ENCODE results near the gene RPS6KA4. TPM values are rescaled to one million over a fixed set of nuclear protein-coding genes. Genes with fewer than 3 reads are reported as not detected.

The RPS6KA4 gene
- total RNA-seq, 2 experiments from 2014 or later = 13.4 to 16.7 TPM

DNA sequence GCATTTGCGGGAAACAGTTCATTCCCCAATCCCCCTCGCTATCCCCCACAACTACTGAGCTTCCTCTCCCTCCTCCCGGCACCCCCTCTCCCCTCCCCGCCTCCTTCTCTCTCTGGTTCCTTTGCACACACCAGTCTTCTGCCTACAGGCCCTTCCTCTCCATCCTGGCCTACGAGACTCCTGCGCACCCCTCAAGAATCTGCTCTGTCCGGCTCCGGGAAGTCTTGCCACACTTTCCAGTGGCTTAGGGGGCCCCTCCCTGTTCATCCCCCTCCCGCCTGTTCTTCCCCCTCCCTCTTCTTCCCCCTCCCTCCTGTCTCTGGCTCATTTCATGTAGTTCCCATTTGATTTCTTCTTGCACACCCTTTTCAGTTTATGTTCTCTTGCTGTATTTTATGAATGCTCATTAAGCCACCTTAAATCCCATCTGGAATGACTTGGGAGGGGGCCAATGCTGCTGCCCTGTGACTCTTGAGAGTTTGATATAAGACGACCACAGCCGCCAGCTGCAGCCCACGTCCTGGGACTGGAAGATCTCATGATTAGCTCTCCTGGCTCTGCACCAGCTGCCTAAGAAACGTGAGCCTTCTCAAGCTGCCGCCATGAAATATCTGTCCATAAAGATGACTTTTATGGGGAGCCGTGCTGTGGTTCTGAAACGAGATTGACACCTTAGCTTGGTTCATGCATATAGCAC, 50.9 kb downstream of the RPS6KA4 start:
- intact Hi-C loops (cut with micrococcal nuclease; ENCODE audit: unreplicated experiment) = no loop called here
- Histone ChIP-seq H3K4me3 (ENCODE audit: low read depth, low read length, poor library complexity, severe bottlenecking) (no peak overlapping the region), H3K36me3 (ENCODE audit: insufficient read depth, low read length) (no peaks in the 10 kb centered on the region), H3K9me2 (ENCODE audit: insufficient read depth, low read length) (no peaks in the 10 kb centered on the region), H3K4me2 (ENCODE audit: low read length) (no peak overlapping the region), H3K27ac (ENCODE audit: low read depth, low read length, poor library complexity, severe bottlenecking) (no peak overlapping the region), H3K79me2 (ENCODE audit: insufficient read depth, low read depth, low read length) (no peaks in the 10 kb centered on the region), H4K20me1 (ENCODE audit: insufficient read depth, low read length) (no peaks in the 10 kb centered on the region), H3K9me3 (ENCODE audit: low read length) (no peaks in the 10 kb centered on the region), H2AFZ (ENCODE audit: low read length) (no peak overlapping the region), H3K4me1 (ENCODE audit: insufficient read depth, low read length, poor library complexity, severe bottlenecking) (peaks cover 2% of the 10 kb centered on the region)
- DNase-seq (ENCODE audit: low spot score) = no peak
- POLR2A ChIA-PET = no interaction called here
- no TSS peak for BruUV-seq (replicated peaks)
- TF ChIP-seq, protein P1, sequence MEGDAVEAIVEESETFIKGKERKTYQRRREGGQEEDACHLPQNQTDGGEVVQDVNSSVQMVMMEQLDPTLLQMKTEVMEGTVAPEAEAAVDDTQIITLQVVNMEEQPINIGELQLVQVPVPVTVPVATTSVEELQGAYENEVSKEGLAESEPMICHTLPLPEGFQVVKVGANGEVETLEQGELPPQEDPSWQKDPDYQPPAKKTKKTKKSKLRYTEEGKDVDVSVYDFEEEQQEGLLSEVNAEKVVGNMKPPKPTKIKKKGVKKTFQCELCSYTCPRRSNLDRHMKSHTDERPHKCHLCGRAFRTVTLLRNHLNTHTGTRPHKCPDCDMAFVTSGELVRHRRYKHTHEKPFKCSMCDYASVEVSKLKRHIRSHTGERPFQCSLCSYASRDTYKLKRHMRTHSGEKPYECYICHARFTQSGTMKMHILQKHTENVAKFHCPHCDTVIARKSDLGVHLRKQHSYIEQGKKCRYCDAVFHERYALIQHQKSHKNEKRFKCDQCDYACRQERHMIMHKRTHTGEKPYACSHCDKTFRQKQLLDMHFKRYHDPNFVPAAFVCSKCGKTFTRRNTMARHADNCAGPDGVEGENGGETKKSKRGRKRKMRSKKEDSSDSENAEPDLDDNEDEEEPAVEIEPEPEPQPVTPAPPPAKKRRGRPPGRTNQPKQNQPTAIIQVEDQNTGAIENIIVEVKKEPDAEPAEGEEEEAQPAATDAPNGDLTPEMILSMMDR (conservative IDR thresholded peaks at IDR 0.05; ENCODE audit: low read length) = no peak
- no peak for TF ChIP-seq EZH2phosphoT487 (IDR thresholded peaks at IDR 0.05; ENCODE audit: borderline replicate concordance, low read depth, low read length)
- CTCF ChIA-PET (ENCODE audit: unreplicated experiment) = no interaction called here

DNA sequence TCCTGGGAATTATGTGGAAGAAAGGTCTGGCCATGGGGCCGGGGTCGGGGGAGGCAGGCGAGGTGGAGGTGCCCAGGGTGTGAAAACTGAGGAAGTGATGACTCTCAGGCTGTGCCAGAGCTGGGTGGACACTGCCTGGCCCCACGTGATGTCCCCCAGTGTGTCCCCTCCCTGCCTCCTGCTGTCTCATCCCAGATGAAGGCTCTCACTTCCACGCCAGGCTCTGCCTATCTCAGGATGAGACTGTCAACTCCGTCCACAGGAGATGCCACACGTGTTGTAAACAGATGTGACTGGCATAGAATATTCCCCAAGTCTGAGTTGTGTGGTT, 51.4 kb downstream of the RPS6KA4 start:
- no peaks in the 10 kb centered on the region for H3K9me3 ChIP-seq (ENCODE audit: low read length)
- no peaks in the 10 kb centered on the region for H3K79me2 ChIP-seq (ENCODE audit: insufficient read depth, low read depth, low read length)
- TF ChIP-seq, protein P1 (conservative IDR thresholded peaks at IDR 0.05; ENCODE audit: low read length) = no peak
- TF ChIP-seq EZH2phosphoT487 (IDR thresholded peaks at IDR 0.05; ENCODE audit: borderline replicate concordance, low read depth, low read length) = no peak
- CTCF ChIA-PET (ENCODE audit: unreplicated experiment) = no interaction called here
- no peak overlapping the region for H3K4me3 ChIP-seq (ENCODE audit: low read depth, low read length, poor library complexity, severe bottlenecking)
- no TSS peak for BruUV-seq (replicated peaks)
- H3K27ac ChIP-seq (ENCODE audit: low read depth, low read length, poor library complexity, severe bottlenecking) = no peak overlapping the region
- no peaks in the 10 kb centered on the region for H3K36me3 ChIP-seq (ENCODE audit: insufficient read depth, low read length)
- intact Hi-C loops (cut with micrococcal nuclease; ENCODE audit: unreplicated experiment) = no loop called here
- H3K9me2 ChIP-seq (ENCODE audit: insufficient read depth, low read length) = no peaks in the 10 kb centered on the region
- H3K4me1 ChIP-seq (ENCODE audit: insufficient read depth, low read length, poor library complexity, severe bottlenecking) = peaks cover 4% of the 10 kb centered on the region
- POLR2A ChIA-PET = no interaction called here
- no peak overlapping the region for H3K4me2 ChIP-seq (ENCODE audit: low read length)
- H4K20me1 ChIP-seq (ENCODE audit: insufficient read depth, low read length) = no peaks in the 10 kb centered on the region
- DNase-seq (ENCODE audit: low spot score) = no peak
- no peak overlapping the region for H2AFZ ChIP-seq (ENCODE audit: low read length)

DNA sequence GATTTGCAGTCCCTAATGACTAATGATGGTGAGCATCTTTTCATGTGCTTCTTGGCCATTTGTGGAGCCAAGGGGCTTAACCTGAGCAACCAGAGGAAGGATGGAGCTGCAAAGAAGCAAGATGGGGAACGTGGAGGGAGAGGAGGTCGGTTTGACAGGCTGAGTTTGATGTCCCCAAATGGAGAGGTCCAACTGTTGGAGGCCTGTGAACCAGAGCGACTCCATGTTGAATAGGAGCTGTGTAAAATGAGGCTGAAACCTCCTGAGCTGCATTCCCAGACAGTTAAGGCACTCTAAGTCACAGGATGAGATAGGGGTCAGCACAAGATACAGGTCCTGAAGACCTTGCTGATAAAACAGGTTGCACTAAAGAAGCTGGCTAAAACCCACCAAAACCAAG, 54.5 kb downstream of the RPS6KA4 start:
- no peak for TF ChIP-seq EZH2phosphoT487 (IDR thresholded peaks at IDR 0.05; ENCODE audit: borderline replicate concordance, low read depth, low read length)
- TF ChIP-seq, protein P1 (conservative IDR thresholded peaks at IDR 0.05; ENCODE audit: low read length) = no peak
- no peaks in the 10 kb centered on the region for H4K20me1 ChIP-seq (ENCODE audit: insufficient read depth, low read length)
- BruUV-seq (replicated peaks) = no TSS peak
- no peaks in the 10 kb centered on the region for H3K9me2 ChIP-seq (ENCODE audit: insufficient read depth, low read length)
- H3K9me3 ChIP-seq (ENCODE audit: low read length) = no peaks in the 10 kb centered on the region
- peaks cover 4% of the 10 kb centered on the region for H3K4me1 ChIP-seq (ENCODE audit: insufficient read depth, low read length, poor library complexity, severe bottlenecking)
- no peaks in the 10 kb centered on the region for H3K36me3 ChIP-seq (ENCODE audit: insufficient read depth, low read length)
- no peak overlapping the region for H2AFZ ChIP-seq (ENCODE audit: low read length)
- CTCF ChIA-PET (ENCODE audit: unreplicated experiment) = interaction anchor here (0.6 kb wide), 1 partner anchor 41 kb away, joined by 8 read pairs; no protein-coding TSS in a partner anchor
- H3K79me2 ChIP-seq (ENCODE audit: insufficient read depth, low read depth, low read length) = no peaks in the 10 kb centered on the region
- no peak for DNase-seq (ENCODE audit: low spot score)
- no peak overlapping the region for H3K4me3 ChIP-seq (ENCODE audit: low read depth, low read length, poor library complexity, severe bottlenecking)
- H3K27ac ChIP-seq (ENCODE audit: low read depth, low read length, poor library complexity, severe bottlenecking) = no peak overlapping the region
- no peak overlapping the region for H3K4me2 ChIP-seq (ENCODE audit: low read length)
- POLR2A ChIA-PET = no interaction called here
- intact Hi-C loops (cut with micrococcal nuclease; ENCODE audit: unreplicated experiment) = no loop called here

Data from OCI-LY7 (cell line).